Uterus (tissue), 2 donors: ENCODE results near the gene PLCL1.

ENCODE experiments used
- POLR2A ChIP-seq, 2 donors: fragments of 450-650 bp; IDR thresholded peaks; one replicate each; pipeline ENCODE4 v1.6.1; 2016; ENCODE audit warnings: antibody characterized with exemption in 2 of 2, mild to moderate bottlenecking in 1 of 2, moderate library complexity in 1 of 2
- TF ChIP-seq, protein P1 (sequence below), 4 experiments: fragments of 200-600 bp in 2 of 4; fragments of 450-650 bp in 2 of 4; sonication (generic) in 2 of 4; IDR thresholded peaks; one replicate each; pipeline ENCODE4 v1.5.1; 2016 to 2019; ENCODE audit warnings: antibody characterized with exemption in 4 of 4, mild to moderate bottlenecking in 2 of 4, moderate library complexity in 1 of 4

DNA sequence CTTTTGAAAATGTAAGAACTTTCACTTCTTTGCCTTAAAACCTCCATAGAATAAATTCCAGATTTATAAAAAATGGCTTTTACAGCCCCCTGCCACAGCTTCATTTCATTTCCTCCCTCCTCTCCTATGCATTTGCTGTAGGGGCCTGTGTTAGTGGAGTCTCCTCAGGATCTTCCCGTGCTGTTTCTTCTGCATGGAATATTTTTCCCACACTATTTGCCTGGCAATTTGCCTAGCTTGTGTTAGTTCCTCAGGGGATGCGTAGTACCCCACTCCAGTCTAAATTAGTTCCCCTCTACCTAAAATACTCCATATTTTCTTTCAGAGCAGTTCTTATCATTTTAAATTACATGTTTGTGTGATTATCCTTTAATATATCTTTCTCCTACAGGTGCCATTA is 262.2 kb downstream of the PLCL1 start:
- TF ChIP-seq, protein P1, sequence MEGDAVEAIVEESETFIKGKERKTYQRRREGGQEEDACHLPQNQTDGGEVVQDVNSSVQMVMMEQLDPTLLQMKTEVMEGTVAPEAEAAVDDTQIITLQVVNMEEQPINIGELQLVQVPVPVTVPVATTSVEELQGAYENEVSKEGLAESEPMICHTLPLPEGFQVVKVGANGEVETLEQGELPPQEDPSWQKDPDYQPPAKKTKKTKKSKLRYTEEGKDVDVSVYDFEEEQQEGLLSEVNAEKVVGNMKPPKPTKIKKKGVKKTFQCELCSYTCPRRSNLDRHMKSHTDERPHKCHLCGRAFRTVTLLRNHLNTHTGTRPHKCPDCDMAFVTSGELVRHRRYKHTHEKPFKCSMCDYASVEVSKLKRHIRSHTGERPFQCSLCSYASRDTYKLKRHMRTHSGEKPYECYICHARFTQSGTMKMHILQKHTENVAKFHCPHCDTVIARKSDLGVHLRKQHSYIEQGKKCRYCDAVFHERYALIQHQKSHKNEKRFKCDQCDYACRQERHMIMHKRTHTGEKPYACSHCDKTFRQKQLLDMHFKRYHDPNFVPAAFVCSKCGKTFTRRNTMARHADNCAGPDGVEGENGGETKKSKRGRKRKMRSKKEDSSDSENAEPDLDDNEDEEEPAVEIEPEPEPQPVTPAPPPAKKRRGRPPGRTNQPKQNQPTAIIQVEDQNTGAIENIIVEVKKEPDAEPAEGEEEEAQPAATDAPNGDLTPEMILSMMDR (IDR thresholded peaks at IDR 0.05) = no peak
- TF ChIP-seq POLR2A (IDR thresholded peaks at IDR 0.05) = no peak
